SK-N-SH treated with all-trans-retinoic acid at 6 μM for 48 hours (cell line): Measurements from ENCODE around the gene GPC6.

Experiments used
- ATAC-seq: fragments of 200-7000 bp; cut with Tn5 transposase; 3 replicates; pipeline ENCODE4 v1.9.1; 2020; ENCODE audit warnings: mild to moderate bottlenecking, moderate library complexity
- BACH2 ChIP-seq: fragments of 250-450 bp; sonication (Bioruptor Pico); IDR thresholded peaks from 2 replicates; pipeline ENCODE4 v1.9.0; 2021; ENCODE audit warnings: mild to moderate bottlenecking, borderline replicate concordance
- CSDC2 ChIP-seq: fragments of 250-450 bp; sonication (Bioruptor Pico); IDR thresholded peaks from 2 replicates; pipeline ENCODE4 v1.5.0; 2020; ENCODE audit warnings: mild to moderate bottlenecking, moderate library complexity
- ESRRG ChIP-seq: fragments of 250-450 bp; sonication (Bioruptor Pico); IDR thresholded peaks from 2 replicates; pipeline ENCODE4 v1.6.1; 2021; ENCODE audit warnings: mild to moderate bottlenecking
- GLIS3 ChIP-seq: fragments of 250-450 bp; sonication (Bioruptor Pico); IDR thresholded peaks from 2 replicates; pipeline ENCODE4 v1.5.0; 2020; ENCODE audit warnings: mild to moderate bottlenecking, moderate library complexity
- ISL1 ChIP-seq: fragments of 250-450 bp; sonication (Bioruptor Pico); IDR thresholded peaks from 2 replicates; pipeline ENCODE4 v2.1.2; 2022; ENCODE audit warnings: mild to moderate bottlenecking, moderate library complexity
- OSR1 ChIP-seq: fragments of 250-450 bp; sonication (Bioruptor Pico); IDR thresholded peaks from 2 replicates; pipeline ENCODE4 v1.8.0; 2022; ENCODE audit warnings: moderate library complexity, mild to moderate bottlenecking, inconsistent platforms
- PPARA ChIP-seq: fragments of 250-450 bp; sonication (Bioruptor Pico); IDR thresholded peaks from 2 replicates; pipeline ENCODE4 v1.5.0; 2020; ENCODE audit warnings: mild to moderate bottlenecking, borderline replicate concordance
- RARB ChIP-seq: fragments of 250-450 bp; sonication (Bioruptor Pico); IDR thresholded peaks from 2 replicates; pipeline ENCODE4 v1.8.0; 2021; ENCODE audit warnings: mild to moderate bottlenecking, moderate library complexity
- SNAI2 ChIP-seq: fragments of 250-450 bp; sonication (Bioruptor Pico); IDR thresholded peaks from 2 replicates; pipeline ENCODE4 v1.5.0; 2020; ENCODE audit warnings: mild to moderate bottlenecking, moderate library complexity
- TCF4 ChIP-seq: fragments of 250-450 bp; sonication (Bioruptor Pico); IDR thresholded peaks from 2 replicates; pipeline ENCODE4 v1.8.0; 2021; ENCODE audit warnings: mild to moderate bottlenecking, moderate library complexity, borderline replicate concordance
- TOX ChIP-seq: fragments of 250-450 bp; sonication (Bioruptor Pico); IDR thresholded peaks from 2 replicates; pipeline ENCODE4 v1.8.0; 2021; ENCODE audit warnings: mild to moderate bottlenecking, moderate library complexity, borderline replicate concordance
- ZC3H10 ChIP-seq: fragments of 250-450 bp; sonication (Bioruptor Pico); IDR thresholded peaks from 2 replicates; pipeline ENCODE4 v1.5.1; 2021; ENCODE audit warnings: mild to moderate bottlenecking, moderate library complexity
- ZFP30 ChIP-seq: fragments of 450-650 bp; formaldehyde crosslinking; IDR thresholded peaks from 2 replicates; pipeline ENCODE4 v1.5.0; 2022; ENCODE audit warnings: mild to moderate bottlenecking, moderate library complexity
- ZNF565 ChIP-seq: fragments of 450-650 bp; formaldehyde crosslinking; conservative IDR thresholded peaks from 2 replicates; pipeline ENCODE4 v1.5.0; 2020; ENCODE audit warnings: low read depth, mild to moderate bottlenecking, moderate library complexity
- ZNF70 ChIP-seq: fragments of 450-650 bp; formaldehyde crosslinking; IDR thresholded peaks from 2 replicates; pipeline ENCODE4 v1.5.0; 2020; ENCODE audit warnings: mild to moderate bottlenecking, moderate library complexity
- TF ChIP-seq, protein P1 (sequence below): fragments of 250-450 bp; sonication (Bioruptor Pico); IDR thresholded peaks from 2 replicates; pipeline ENCODE4 v1.8.0; 2020; ENCODE audit warnings: mild to moderate bottlenecking, moderate library complexity, borderline replicate concordance
- TF ChIP-seq, protein P2 (sequence below): fragments of 250-450 bp; sonication (Bioruptor Pico); IDR thresholded peaks from 2 replicates; pipeline ENCODE4 v1.8.0; 2021; ENCODE audit warnings: low read depth, mild to moderate bottlenecking, moderate library complexity, borderline replicate concordance
- TF ChIP-seq, protein P3 (sequence below): fragments of 250-450 bp; sonication (Bioruptor Pico); IDR thresholded peaks from 2 replicates; pipeline ENCODE4 v1.5.0; 2020; ENCODE audit warnings: mild to moderate bottlenecking, moderate library complexity
- TF ChIP-seq, protein P4 (sequence below): fragments of 250-450 bp; sonication (Bioruptor Pico); IDR thresholded peaks from 2 replicates; pipeline ENCODE4 v1.5.1; 2021; ENCODE audit warnings: mild to moderate bottlenecking, moderate library complexity

GPC6 gene

DNA sequence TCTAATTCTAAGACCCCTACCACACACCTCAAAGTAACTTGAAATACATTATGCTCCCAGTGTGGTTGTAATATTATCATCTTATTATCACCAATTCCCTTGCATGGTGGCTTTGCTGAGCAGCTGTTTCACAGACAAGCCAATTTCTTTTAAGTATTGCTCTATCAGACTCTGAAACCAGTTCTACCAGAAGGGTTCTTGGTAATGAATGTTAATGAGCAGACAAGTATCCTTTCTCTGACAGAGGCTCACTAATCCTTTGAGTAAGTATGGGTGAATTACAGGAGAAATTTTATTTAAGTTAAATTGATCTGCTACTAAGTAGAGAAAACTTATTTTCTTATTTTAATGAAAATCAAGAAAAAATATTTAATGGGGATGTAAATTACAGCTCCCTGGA, 326.0 kb downstream of the GPC6 start:
- TF ChIP-seq ZNF70 (CRISPR knock-in tag) (no peak), CSDC2 (no peak), GLIS3 (CRISPR knock-in tag) (no peak), ZNF565 (CRISPR knock-in tag) (no peak), SNAI2 (CRISPR knock-in tag) (no peak), OSR1 (CRISPR knock-in tag) (no peak), ESRRG (CRISPR knock-in tag) (no peak), ZC3H10 (CRISPR knock-in tag) (no peak), PPARA (no peak), ZFP30 (CRISPR knock-in tag) (no peak)
- TF ChIP-seq, protein P1, sequence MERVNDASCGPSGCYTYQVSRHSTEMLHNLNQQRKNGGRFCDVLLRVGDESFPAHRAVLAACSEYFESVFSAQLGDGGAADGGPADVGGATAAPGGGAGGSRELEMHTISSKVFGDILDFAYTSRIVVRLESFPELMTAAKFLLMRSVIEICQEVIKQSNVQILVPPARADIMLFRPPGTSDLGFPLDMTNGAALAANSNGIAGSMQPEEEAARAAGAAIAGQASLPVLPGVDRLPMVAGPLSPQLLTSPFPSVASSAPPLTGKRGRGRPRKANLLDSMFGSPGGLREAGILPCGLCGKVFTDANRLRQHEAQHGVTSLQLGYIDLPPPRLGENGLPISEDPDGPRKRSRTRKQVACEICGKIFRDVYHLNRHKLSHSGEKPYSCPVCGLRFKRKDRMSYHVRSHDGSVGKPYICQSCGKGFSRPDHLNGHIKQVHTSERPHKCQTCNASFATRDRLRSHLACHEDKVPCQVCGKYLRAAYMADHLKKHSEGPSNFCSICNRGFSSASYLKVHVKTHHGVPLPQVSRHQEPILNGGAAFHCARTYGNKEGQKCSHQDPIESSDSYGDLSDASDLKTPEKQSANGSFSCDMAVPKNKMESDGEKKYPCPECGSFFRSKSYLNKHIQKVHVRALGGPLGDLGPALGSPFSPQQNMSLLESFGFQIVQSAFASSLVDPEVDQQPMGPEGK (CRISPR knock-in tag) = no peak
- TF ChIP-seq, protein P2, sequence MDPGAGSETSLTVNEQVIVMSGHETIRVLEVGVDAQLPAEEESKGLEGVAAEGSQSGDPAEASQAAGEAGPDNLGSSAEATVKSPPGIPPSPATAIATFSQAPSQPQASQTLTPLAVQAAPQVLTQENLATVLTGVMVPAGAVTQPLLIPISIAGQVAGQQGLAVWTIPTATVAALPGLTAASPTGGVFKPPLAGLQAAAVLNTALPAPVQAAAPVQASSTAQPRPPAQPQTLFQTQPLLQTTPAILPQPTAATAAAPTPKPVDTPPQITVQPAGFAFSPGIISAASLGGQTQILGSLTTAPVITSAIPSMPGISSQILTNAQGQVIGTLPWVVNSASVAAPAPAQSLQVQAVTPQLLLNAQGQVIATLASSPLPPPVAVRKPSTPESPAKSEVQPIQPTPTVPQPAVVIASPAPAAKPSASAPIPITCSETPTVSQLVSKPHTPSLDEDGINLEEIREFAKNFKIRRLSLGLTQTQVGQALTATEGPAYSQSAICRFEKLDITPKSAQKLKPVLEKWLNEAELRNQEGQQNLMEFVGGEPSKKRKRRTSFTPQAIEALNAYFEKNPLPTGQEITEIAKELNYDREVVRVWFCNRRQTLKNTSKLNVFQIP (CRISPR knock-in tag) = no peak
- TF ChIP-seq, protein P3, sequence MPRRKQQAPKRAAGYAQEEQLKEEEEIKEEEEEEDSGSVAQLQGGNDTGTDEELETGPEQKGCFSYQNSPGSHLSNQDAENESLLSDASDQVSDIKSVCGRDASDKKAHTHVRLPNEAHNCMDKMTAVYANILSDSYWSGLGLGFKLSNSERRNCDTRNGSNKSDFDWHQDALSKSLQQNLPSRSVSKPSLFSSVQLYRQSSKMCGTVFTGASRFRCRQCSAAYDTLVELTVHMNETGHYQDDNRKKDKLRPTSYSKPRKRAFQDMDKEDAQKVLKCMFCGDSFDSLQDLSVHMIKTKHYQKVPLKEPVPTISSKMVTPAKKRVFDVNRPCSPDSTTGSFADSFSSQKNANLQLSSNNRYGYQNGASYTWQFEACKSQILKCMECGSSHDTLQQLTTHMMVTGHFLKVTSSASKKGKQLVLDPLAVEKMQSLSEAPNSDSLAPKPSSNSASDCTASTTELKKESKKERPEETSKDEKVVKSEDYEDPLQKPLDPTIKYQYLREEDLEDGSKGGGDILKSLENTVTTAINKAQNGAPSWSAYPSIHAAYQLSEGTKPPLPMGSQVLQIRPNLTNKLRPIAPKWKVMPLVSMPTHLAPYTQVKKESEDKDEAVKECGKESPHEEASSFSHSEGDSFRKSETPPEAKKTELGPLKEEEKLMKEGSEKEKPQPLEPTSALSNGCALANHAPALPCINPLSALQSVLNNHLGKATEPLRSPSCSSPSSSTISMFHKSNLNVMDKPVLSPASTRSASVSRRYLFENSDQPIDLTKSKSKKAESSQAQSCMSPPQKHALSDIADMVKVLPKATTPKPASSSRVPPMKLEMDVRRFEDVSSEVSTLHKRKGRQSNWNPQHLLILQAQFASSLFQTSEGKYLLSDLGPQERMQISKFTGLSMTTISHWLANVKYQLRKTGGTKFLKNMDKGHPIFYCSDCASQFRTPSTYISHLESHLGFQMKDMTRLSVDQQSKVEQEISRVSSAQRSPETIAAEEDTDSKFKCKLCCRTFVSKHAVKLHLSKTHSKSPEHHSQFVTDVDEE (CRISPR knock-in tag) = no peak
- ATAC-seq = no peak

DNA sequence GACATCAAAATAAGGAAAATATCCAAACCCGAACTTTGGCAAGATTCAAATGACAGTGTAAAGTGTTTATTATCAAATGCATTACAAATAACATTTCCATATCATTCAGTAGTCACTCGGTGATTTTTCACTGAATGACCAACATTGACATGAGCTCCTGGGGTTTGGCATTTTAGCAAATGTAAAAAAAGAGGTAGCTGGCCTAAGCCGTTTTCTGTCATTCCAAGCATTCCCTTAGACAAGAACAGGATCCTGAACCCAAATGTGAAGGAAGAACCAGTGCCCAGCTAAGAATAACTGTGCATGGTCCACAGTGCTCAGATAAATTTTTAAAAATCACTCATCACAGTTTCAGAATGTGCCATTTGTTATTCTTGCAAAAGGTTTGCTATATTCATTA, 327.9 kb downstream of the GPC6 start:
- TF ChIP-seq SNAI2 (CRISPR knock-in tag) (no peak), BACH2 (CRISPR knock-in tag) (no peak), ISL1 (no peak), ESRRG (CRISPR knock-in tag) (no peak), TOX (CRISPR knock-in tag) (no peak), TCF4 (CRISPR knock-in tag) (no peak), RARB (no peak), ZNF565 (CRISPR knock-in tag) (no peak)
- TF ChIP-seq, protein P1 (CRISPR knock-in tag) = no peak
- TF ChIP-seq, protein P3 (CRISPR knock-in tag) = no peak
- TF ChIP-seq, protein P4, sequence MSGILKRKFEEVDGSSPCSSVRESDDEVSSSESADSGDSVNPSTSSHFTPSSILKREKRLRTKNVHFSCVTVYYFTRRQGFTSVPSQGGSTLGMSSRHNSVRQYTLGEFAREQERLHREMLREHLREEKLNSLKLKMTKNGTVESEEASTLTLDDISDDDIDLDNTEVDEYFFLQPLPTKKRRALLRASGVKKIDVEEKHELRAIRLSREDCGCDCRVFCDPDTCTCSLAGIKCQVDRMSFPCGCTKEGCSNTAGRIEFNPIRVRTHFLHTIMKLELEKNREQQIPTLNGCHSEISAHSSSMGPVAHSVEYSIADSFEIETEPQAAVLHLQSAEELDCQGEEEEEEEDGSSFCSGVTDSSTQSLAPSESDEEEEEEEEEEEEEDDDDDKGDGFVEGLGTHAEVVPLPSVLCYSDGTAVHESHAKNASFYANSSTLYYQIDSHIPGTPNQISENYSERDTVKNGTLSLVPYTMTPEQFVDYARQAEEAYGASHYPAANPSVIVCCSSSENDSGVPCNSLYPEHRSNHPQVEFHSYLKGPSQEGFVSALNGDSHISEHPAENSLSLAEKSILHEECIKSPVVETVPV = no peak
- ATAC-seq = no peak
